OCI-LY7 (cell line): ENCODE measurements around the gene TAS2R1. TPM values are rescaled to one million over a fixed set of nuclear protein-coding genes. Genes with fewer than 3 reads are reported as not detected.

ENCODE experiments used
- BruUV-seq: library from RNA; stranded (reverse); fragments of 400-500 nt; replicated peaks from 2 replicates; lab custom pipeline; 2021; lab: Mats Ljungman, UMichigan
- CTCF ChIA-PET: fragments of 300-600 bp; sonication (Branson Sonifier 250); formaldehyde crosslinking; loops from one replicate; lab custom pipeline; 2022; ENCODE audit warnings: antibody characterized with exemption; ENCODE audit not compliant: unreplicated experiment; lab: Charles Lee
- POLR2A ChIA-PET: fragments of 300-600 bp; sonication (Branson Sonifier 250); formaldehyde crosslinking; loops from one replicate; lab custom pipeline; 2022; ENCODE audit warnings: antibody characterized with exemption; lab: Charles Lee
- DNase-seq: peaks from one replicate; pipeline ENCODE4 v3.0.0-alpha.2; 2015; ENCODE audit warnings: low spot score
- H2AFZ ChIP-seq: fragments of 200-600 bp; sonication (generic), shearing (Covaris generic); 2 replicates; pipeline ENCODE4 v1.6.1; 2014; ENCODE audit warnings: mild to moderate bottlenecking, antibody characterized with exemption, low read length, moderate library complexity
- H3K27ac ChIP-seq: fragments of 200-600 bp; sonication (generic); 2 replicates; pipeline ENCODE4 v1.5.1; 2014; ENCODE audit warnings: mixed run types, low read depth, mild to moderate bottlenecking, moderate library complexity, low read length, inconsistent platforms; ENCODE audit not compliant: poor library complexity, severe bottlenecking
- H3K36me3 ChIP-seq: fragments of 200-600 bp; sonication (generic); 2 replicates; pipeline ENCODE4 v1.6.1; 2014; ENCODE audit warnings: mild to moderate bottlenecking, antibody characterized with exemption, low read length, moderate library complexity, mixed read lengths; ENCODE audit not compliant: insufficient read depth
- H3K4me1 ChIP-seq: fragments of 200-600 bp; sonication (generic); 2 replicates; pipeline ENCODE4 v1.5.1; 2014; ENCODE audit warnings: mild to moderate bottlenecking, low read length; ENCODE audit not compliant: insufficient read depth, poor library complexity, severe bottlenecking
- H3K4me2 ChIP-seq: fragments of 200-600 bp; sonication (generic); 2 replicates; pipeline ENCODE4 v1.6.1; 2014; ENCODE audit warnings: mild to moderate bottlenecking, low read length
- H3K4me3 ChIP-seq: fragments of 200-600 bp; sonication (generic); 2 replicates; pipeline ENCODE4 v1.5.1; 2014; ENCODE audit warnings: mild to moderate bottlenecking, low read depth, low read length; ENCODE audit not compliant: poor library complexity, severe bottlenecking
- H3K79me2 ChIP-seq: fragments of 200-600 bp; sonication (generic); 2 replicates; pipeline ENCODE4 v1.6.1; 2016; ENCODE audit warnings: low read depth, mild to moderate bottlenecking, low read length, moderate library complexity, mixed read lengths; ENCODE audit not compliant: insufficient read depth
- H3K9me2 ChIP-seq: fragments of 200-600 bp; sonication (generic); 2 replicates; pipeline ENCODE4 v1.6.1; 2016; ENCODE audit warnings: mild to moderate bottlenecking, low read length, mixed read lengths; ENCODE audit not compliant: insufficient read depth
- H3K9me3 ChIP-seq: fragments of 200-600 bp; sonication (generic); 2 replicates; pipeline ENCODE4 v1.6.1; 2014; ENCODE audit warnings: mild to moderate bottlenecking, mixed run types, low read length, mixed read lengths
- H4K20me1 ChIP-seq: fragments of 200-600 bp; sonication (generic); 2 replicates; pipeline ENCODE4 v1.6.1; 2014; ENCODE audit warnings: mild to moderate bottlenecking, antibody characterized with exemption, low read length, moderate library complexity, mixed read lengths; ENCODE audit not compliant: insufficient read depth
- CTCF ChIP-seq: fragments of 200-600 bp; sonication (generic); conservative IDR thresholded peaks from 2 replicates; pipeline ENCODE4 v1.5.1; 2014; ENCODE audit warnings: mild to moderate bottlenecking, antibody characterized with exemption, low read length, moderate library complexity, mixed read lengths
- EZH2phosphoT487 ChIP-seq: fragments of 200-600 bp; sonication (generic); IDR thresholded peaks from 2 replicates; pipeline ENCODE4 v1.6.1; 2018; ENCODE audit warnings: low read depth, borderline replicate concordance, mild to moderate bottlenecking, mixed run types, antibody characterized with exemption, low read length, moderate library complexity, mixed read lengths
- intact Hi-C: fragments of 100-400 bp; cut with micrococcal nuclease; formaldehyde crosslinking; loops from one replicate; pipeline ENCODE4 v1.10.0; 2022; ENCODE audit not compliant: unreplicated experiment
- total RNA-seq, 2 experiments: library from RNA; depleted of rRNA in 1 of 2; stranded (reverse); fragments of >200 nt in 1 of 2; shearing (Covaris generic) in 1 of 2; gene quantifications; 2 replicates each; pipeline ENCODE4 v1.2.3, GENCODE V29; 2014 to 2022

TAS2R1 gene
- total RNA-seq, 2 experiments from 2014 or later = not detected

- no peaks in the 10 kb centered on the region for H3K79me2 ChIP-seq
- no peak overlapping the region for H3K4me2 ChIP-seq
- H3K4me3 ChIP-seq = no peak overlapping the region
- no peak for TF ChIP-seq CTCF
- no peak for TF ChIP-seq EZH2phosphoT487
- intact Hi-C loops = no loop called here
- DNase-seq = no peak
- no peaks in the 10 kb centered on the region for H3K4me1 ChIP-seq
- no peaks in the 10 kb centered on the region for H3K9me2 ChIP-seq
- CTCF ChIA-PET = no interaction called here
- no peaks in the 10 kb centered on the region for H3K9me3 ChIP-seq
- no TSS peak for BruUV-seq
- H3K27ac ChIP-seq = no peak overlapping the region
- POLR2A ChIA-PET = interaction anchor here (0.7 to 2.0 kb wide), 3 partner anchors 9 to 1470 kb away, joined by 3 to 4 read pairs (median 4); no protein-coding TSS in a partner anchor
- no peaks in the 10 kb centered on the region for H4K20me1 ChIP-seq
- no peak overlapping the region for H2AFZ ChIP-seq
- no peaks in the 10 kb centered on the region for H3K36me3 ChIP-seq
These were observed 23.7 kb upstream of the TAS2R1 start for GRCh38 chr5:9653811-9654210.

GRCh38 chr5:9653061-9653460 is 22.9 kb upstream of the TAS2R1 start:
- Histone ChIP-seq H3K4me3 (no peak overlapping the region), H3K4me1 (no peaks in the 10 kb centered on the region), H3K36me3 (no peaks in the 10 kb centered on the region), H4K20me1 (no peaks in the 10 kb centered on the region), H3K4me2 (no peak overlapping the region), H3K9me3 (no peaks in the 10 kb centered on the region), H3K27ac (no peak overlapping the region), H3K9me2 (no peaks in the 10 kb centered on the region), H2AFZ (no peak overlapping the region), H3K79me2 (no peaks in the 10 kb centered on the region)
- no peak for TF ChIP-seq EZH2phosphoT487
- no peak for TF ChIP-seq CTCF
- no peak for DNase-seq
- intact Hi-C loops = no loop called here
- POLR2A ChIA-PET = interaction anchor here (2.0 kb wide), 1 partner anchor 13 kb away, joined by 4 read pairs; no protein-coding TSS in a partner anchor
- no TSS peak for BruUV-seq
- CTCF ChIA-PET = no interaction called here

GRCh38 chr5:9652295-9652694 is 22.1 kb upstream of the TAS2R1 start:
- intact Hi-C loops = no loop called here

More at GRCh38 chr5:9652295-9652694, 22.1 kb upstream of the TAS2R1 start:
- H3K36me3 ChIP-seq = no peaks in the 10 kb centered on the region
- TF ChIP-seq EZH2phosphoT487 (no peak), CTCF (no peak)
- H4K20me1 ChIP-seq = no peaks in the 10 kb centered on the region
- ChIA-PET CTCF (no interaction called here), POLR2A (no interaction called here)
- H3K4me1 ChIP-seq = no peaks in the 10 kb centered on the region
- no peak overlapping the region for H3K27ac ChIP-seq
- no peaks in the 10 kb centered on the region for H3K79me2 ChIP-seq
- H3K9me3 ChIP-seq = no peaks in the 10 kb centered on the region
- H3K4me3 ChIP-seq = no peak overlapping the region
- H2AFZ ChIP-seq = no peak overlapping the region
- H3K9me2 ChIP-seq = no peaks in the 10 kb centered on the region
- no TSS peak for BruUV-seq
- no peak for DNase-seq
- H3K4me2 ChIP-seq = no peak overlapping the region
